Measurements from ENCODE around the gene GRAMD4. TPM values are rescaled to one million over a fixed set of nuclear protein-coding genes. Genes with fewer than 3 reads are reported as not detected.

The GRAMD4 gene
- total RNA-seq, 1 donor from 2014 or later, result 54.1 TPM

DNA sequence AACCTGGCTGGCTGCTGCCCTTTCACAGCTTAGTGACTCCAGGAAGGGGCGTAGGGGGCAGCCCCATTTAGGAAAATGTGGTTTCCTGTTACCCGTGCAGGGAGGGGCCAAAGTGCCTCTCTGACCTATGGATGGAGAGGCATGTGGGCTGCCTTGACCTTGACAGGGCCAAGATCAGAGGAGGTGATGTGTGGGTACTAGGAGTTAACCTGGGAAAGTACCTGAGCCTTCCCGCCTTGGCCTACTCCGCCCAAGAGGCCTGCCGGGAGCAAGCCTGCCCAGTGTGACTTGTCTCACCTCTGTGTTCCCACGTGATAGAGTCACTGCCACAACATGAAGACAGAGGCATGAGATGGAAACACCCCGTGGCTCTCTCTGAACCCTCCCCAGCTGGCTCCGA, 33.4 kb downstream of the GRAMD4 start:
- intact Hi-C loops (cut with micrococcal nuclease), result no loop called here

DNA sequence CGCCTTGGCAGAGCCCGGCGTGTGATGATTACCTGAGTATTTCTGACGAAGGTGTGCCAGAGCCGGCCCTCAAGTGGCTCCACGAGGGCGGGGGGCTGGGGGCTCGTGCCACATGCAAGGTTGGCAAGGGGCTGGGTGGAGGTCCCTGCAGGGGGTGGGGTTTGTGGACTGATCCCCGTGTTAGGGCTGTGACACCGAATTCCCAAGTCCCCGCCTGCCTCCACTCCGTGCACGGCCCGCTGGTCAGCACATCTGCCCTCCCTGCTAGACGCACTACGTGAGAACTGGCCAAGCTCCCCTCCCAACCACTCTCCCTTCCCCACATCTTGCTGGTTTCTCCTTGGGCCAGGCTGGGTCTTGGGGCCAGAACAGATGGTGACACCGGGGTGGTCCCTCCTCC, 34.2 kb downstream of the GRAMD4 start:
- intact Hi-C loops (cut with micrococcal nuclease), result no loop called here

DNA sequence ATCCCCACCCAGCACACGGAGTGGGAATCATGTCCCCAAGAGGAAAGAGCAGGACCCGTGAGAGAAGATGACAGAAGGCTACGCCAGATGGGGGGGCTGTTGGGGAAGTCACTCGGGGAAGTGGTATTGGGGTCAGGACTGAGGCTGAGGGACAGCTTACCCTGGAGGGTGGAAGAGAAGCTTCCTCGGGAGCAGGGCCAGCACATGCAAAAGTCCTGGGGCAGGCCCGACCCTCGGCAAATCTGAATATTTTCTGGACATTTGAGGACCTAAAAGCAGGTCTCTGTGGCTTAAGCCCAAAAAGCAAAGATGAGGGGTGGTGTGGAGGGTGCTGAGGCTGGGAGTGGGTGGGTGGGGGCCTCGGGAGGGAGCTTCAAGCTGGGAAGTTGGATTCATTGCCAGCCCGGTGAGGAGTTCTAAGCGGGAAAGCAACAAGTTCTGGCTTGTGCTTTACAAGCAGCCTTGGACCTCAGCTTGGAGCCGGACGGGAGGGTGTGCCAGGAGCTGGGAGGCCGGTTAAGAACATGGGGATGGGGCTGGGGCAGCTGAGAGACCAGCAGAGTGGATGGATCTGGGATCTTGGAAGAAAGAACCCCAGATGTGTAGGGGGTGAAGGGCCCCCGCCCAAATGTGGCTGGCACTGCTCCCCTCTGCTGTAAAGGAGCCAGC, 34.9 kb downstream of the GRAMD4 start:
- intact Hi-C loops (cut with micrococcal nuclease), result no loop called here

DNA sequence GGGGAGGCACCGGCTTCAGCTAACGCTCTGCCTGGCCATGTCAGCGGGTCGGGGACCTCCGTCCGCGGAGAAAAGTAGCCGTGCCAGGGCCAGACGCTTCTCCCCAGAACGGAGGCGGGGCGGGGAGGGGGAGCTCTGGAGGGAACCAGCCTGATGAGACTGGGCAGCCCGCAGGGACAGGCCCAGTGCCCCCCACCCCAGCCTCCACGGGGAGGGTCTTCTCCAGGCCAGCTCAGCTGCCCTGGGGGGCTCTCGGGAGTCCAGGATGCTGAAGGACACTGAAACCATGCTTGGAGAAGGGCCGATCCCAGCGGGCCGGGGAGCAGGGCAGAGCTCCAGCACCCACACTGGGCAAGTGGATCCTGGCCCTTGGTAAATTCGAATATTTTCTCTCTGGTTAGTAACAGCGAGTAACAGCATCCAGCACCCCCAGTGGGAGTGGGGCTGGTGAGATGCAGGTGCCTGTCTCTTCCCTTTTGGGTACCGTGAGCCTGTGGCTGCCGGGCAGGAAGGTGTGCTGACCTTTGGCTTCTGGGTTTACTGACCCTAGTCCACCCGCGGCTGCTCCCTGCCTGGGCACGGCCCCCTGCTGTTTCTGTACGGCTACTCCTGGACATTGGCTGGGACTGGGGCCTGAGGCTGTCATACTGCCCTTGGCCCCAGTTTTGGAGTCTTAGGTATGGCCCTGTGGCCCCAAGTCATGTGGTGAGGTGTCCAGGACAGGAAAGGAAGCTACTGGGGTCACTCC, 35.8 kb downstream of the GRAMD4 start:
- intact Hi-C loops (cut with micrococcal nuclease), result no loop called here

DNA sequence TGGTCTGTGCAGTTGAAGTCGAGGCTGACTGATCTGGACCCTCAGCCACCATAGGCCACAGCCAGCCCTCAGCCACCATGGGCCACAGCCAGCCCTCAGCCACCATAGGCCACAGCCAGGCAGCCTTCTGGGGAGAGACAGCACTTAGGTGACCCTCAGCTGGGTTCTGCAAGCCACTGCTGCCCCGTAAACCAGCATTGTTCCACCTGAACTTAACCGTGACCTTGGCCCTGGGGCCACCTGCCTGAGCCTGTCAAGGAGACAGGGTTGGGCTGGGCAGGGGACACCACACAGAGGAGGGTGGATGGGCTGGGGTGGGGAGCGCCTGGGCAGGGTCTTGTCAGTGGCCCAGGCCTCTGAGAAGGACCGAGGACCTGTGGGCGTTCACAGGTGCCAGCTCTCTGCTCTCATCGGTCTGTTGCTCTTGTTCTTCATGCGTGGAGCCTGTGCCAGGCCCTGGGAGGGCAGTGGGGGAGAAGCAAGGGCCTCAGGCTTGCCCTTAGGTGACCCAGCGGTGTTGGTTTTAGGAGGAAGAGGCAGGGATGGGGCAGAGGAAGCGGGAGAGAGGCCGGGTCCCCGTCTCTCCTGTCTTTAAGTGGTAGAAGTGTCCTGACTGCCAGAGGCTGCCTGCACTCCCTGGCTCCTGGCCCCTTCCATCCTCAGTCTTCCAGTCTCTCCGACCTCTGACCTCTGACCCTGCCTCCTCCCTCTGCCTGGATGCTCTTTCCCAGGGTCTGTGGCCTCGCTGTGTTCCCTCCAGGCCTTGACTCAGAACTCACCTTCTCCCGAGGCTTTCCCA, 36.9 kb downstream of the GRAMD4 start:
- intact Hi-C loops (cut with micrococcal nuclease), result no loop called here

DNA sequence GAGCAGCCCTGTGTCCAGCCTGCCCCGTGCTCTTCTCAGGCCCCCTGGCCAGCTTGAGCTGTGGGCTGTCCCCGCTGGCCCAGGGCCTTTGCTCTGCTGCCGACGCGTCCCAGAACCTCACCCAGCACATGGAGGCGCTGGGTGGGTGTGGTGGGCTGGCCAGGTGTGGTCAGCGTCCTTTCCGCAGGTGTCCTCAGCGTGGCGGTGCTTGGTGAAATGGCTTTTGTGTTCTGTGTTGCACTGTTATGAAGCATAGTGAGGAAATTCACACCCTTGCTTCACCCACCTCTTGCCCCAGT, 37.4 kb downstream of the GRAMD4 start:
- intact Hi-C loops (cut with micrococcal nuclease), result no loop called here

DNA sequence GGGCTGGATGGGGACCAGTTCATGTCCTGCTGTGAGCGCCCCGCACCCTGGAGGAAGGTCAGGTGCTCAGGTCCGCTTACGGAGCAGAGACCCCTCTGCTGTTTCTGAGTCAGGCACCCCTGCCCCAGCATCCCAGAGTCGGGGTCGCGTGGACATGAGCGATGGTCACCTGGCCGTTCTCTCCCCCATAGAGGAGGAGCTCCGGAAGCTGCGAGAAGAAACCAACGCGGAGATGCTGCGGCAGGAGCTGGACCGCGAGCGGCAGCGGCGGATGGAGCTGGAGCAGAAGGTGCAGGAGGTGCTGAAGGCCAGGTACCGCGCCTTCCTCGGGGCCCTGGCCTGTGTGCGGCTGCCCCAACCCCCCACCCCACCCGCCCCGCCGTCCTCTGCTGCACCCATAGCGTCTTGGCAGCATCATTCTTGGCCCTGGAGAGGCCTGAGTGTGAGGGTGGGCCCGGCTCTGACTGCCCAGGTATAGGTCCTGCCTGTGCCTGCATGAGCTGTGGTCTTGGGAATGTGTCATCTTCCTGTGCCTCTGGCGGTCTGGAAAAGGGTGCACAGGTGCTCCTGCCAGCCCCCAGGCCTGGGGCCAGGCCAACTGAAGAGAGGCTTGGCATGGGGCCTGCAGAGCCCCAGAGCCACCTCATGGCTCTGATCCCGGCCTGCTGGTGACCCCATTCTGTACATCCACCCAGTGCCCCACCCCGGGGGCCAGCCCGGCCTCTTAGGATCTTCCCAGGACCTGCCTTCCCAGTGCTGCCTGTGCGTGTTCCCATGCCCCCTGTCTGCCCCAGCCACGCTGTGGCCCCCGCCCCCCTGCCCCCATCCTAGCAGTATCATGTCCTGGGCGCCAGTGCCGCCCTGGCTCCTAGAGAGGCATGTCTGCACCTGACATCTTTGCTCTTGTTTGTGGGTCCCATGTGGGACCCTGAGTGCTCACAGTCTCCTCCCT, 38.1 kb downstream of the GRAMD4 start:
- intact Hi-C loops (cut with micrococcal nuclease), result no loop called here

DNA sequence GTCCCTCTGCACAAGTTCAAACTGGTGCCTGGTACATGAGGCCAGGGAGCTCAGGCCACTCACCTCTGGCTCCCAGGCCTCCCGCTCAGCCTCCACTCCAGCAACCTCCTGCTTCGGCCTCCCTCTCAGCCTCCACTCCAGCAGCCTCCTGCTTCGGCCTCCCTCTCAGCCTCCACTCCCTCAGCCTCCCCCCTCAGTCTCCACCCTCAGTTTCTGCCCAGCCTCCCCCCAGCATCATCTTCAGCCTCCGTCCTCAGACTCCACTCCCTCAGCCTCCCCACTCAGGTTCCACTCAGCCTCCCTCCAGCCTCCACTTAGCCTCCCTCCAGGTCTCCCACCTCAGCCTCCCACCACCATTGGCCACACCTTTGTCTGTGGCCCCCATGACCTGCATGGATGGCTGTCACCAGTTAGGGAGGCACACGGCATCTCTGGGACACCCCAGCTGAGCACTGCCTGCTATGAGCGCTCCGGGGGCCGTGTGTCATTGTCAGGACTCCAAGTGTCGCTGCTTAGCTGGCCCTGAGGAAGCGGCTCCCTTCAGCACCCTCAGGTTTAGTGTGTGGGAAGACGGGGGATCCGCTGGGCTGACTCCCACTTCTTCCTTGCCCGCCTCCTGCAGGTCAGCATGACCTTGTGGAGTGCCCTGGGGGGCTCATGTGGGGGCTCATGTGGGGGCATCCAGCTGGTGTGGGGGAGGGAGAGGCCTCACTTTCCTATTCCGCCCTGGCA, 39.0 kb downstream of the GRAMD4 start:
- intact Hi-C loops (cut with micrococcal nuclease), result no loop called here

DNA sequence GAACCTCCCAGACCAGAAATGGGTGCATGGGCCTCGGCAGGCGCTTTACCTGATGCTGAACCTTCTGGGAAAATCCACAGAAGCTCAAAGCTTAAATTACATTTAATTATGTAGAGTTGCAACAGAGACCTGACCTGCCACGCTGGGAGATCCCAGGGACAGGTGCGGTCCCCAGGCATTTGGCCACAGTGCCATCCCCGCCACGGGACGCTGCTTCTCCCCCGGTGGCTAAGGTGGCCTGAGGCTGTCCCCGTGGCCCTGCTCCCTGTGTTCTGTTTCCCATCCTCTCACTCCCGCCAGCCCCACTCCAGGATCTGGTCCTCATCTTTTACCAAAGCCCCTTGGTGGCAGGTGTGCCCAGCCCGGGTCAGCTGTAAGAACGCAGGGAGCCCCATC, 39.6 kb downstream of the GRAMD4 start:
- intact Hi-C loops (cut with micrococcal nuclease), result no loop called here

DNA sequence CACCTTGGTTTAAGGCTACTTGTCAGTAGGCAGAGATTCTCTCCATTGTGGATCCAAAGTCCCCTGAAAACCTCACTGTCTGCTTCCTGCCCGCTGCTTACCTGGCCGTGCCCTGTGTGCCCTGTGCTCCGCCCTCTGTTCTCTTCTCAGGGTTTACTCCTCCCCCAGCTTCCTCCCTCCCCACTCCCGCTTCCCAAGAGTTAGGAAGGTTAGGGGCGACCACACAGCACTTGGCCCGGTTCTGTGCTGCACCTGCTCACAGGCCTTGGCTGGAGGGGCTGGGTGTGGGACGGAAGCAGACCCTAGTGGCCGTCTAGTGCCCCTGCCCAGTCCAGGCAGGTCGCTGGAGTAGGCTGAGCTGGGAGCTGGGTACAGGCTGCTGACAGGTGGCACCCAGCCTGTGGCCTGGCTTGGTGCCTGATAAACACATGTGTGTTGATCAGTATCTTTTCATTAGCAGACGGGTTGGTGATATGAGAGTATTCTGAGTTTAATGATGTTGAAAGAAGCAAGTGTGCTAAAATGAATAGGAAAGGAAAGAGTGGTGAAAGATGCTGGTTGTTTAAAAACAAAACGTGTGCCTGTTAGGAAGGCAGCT, 40.5 kb downstream of the GRAMD4 start:
- intact Hi-C loops (cut with micrococcal nuclease), result no loop called here

DNA sequence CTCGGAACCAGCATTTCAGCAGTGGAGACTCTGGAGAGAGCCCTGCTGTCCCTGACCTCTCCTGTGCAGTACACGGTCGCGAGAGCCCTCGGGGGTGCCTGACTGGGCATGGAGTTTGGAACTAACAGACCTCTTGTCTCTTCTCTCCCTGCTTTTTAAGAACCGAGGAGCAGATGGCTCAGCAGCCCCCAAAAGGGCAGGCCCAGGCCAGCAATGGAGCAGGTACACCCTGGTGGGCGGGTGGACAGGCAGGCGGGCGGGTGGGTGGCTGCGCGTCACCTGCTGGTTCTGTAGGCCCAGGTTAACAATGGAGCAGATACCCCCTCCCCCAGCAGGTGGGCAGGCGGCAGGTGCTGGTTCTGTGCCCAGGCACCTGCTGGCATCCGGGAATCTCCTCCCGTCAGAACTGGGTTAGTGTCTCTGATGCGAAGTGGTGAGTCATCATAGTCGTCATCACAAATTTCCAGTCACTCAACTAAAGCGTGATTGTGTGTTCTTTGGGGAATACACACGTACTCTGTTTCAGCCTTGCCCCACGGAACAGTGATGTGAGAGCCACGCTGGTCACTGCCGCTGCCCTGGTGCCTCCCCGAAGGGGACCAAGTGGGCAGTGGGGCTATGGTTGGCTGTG, 41.1 kb downstream of the GRAMD4 start:
- intact Hi-C loops (cut with micrococcal nuclease), result no loop called here

DNA sequence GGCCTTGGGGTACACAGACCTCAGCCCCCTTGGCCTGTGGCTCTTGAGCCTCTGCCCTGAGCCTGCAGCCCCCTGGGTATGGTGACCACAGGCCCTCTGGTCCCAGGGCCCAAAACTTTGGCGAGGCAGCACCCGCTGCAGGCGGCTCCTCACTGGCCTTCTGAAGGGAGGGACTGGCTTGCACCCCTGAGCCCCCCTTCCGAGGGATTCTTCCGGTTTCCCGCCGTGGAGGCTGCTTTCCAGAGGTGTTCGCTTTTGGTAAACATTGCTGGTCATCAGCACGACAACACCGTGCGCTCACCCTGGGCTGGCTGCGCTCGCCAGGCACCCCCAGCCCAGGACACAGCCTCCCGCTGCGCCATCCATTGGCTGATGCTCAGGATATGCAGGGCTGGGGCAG, 42.0 kb downstream of the GRAMD4 start:
- intact Hi-C loops (cut with micrococcal nuclease), result no loop called here

DNA sequence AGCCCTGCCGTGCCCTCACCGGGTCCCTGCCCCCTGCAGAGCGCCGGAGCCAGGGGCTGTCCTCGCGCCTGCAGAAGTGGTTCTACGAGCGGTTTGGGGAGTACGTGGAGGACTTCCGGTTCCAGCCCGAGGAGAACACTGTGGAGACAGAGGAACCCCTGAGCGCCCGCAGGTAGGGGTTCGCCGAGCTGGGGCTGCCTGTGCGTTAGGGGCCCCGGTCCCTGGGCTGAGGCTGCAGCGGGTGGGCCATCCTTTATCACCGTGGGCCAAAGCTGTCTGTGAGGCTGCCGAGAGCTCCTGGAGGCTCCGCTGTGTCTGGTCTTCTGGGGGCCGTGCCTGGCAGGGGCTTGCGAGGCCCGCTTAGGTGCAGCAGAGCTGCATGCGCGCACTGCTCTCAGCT, 42.8 kb downstream of the GRAMD4 start:
- intact Hi-C loops (cut with micrococcal nuclease), result no loop called here

DNA sequence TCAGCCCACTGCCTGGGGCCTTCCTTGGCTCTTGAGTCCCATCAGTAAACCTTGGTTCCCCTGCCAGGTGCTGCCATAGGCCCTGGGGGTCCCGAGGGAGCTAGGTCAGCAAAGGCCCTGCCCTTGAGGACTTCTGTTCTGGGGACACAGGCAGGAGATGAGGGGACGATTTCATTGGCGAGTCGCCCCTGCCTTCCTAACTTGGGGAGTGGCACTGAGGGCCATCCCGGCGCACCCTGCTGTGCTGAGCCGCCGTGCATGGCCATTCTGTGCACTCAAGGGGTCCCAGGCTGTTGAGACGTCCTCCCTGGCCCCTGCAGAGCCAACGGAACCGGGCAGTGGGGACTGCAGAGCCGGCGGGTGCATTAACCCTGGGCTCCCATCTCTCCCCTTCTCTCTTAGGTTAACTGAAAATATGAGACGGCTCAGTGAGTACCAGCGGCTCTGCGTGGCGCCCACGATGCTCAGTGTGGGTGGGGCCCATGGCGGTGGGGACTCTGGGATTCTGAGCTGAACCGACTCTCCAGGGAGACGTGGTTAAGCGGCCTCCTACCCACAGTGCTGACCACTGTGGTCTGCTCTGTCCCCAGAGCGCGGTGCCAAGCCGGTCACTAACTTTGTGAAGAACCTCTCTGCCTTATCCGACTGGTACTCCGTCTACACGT, 43.4 kb downstream of the GRAMD4 start:
- intact Hi-C loops (cut with micrococcal nuclease), result no loop called here

DNA sequence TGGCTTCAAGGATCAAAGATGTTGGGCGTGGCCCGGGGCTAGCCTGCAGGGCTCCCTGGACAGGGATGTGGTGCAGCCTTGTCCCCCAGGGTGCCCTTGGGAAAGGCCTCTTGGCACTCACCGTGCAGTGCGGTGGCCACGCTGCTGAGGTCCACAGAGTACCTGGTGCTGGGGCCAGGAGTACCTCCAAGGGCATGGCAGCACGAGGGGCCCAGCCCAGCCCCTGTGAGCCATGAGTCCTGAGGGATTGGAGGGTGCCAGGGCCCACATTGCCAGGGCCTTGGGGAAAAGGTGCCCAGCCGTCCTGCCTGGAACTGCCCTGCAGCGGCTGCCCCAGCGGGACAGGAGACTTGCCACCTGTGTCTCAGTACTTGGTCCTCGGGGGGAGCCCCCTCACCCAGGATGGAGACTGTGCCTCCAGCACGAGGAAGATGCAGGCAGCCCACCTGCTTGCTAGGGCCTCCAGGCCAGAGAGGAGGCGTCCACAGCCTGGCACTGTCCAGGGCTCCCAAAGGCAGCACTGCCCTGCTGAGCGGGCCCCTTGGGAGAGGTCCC, 44.2 kb downstream of the GRAMD4 start:
- intact Hi-C loops (cut with micrococcal nuclease), result no loop called here

DNA sequence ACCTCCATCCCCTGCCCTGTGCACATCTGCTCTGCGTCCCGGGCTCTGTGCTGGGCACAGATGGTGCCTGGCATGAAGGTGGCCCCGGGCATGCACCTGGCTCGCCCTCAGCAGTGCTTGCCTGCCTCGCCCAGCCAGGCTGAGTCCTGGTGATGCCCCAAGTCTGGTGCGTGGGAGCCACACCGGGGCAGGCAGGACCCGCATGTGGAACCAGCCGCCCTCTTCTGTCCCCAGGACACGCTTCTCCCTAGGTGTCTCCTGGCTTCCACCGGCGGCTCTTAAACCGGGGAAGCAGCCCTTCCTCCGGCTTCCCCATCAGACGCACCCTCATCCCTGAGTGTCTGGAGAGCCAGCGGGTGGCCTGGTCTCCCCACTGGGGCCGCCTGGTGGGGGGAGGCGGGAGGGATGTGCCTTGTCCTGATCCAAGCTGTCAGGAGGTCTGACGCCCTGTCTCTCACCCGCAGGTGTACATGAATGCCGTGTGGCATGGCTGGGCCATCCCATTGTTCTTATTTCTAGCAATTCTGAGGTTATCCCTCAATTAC, 45.0 kb downstream of the GRAMD4 start:
- intact Hi-C loops (cut with micrococcal nuclease), result no loop called here

DNA sequence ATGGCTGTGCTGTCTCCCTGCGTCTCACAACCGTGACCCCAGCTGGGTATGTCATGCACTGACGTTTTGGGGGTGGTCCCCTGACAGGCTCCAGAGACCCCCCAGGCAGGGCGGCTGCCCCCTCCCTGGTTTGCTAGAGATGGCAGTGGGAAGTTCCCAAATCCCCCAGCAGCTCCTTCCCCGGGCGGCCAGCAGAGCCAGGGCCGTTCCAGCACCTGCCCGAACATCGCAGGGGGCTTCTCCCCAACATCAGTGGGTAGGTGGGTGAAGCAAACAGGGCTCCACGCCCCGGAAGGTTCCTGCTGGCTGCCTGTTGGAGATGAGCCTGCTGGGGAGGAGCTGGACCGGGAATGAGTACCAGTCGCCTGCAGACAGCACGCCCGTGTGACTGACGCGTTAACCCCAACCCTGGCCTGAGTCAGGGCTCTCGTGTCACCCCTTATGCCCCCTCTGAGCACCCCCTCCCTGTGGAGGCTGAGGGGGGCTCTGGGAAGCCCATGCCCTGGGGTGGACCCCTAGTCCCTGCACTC, 45.6 kb downstream of the GRAMD4 start:
- intact Hi-C loops (cut with micrococcal nuclease), result no loop called here

DNA sequence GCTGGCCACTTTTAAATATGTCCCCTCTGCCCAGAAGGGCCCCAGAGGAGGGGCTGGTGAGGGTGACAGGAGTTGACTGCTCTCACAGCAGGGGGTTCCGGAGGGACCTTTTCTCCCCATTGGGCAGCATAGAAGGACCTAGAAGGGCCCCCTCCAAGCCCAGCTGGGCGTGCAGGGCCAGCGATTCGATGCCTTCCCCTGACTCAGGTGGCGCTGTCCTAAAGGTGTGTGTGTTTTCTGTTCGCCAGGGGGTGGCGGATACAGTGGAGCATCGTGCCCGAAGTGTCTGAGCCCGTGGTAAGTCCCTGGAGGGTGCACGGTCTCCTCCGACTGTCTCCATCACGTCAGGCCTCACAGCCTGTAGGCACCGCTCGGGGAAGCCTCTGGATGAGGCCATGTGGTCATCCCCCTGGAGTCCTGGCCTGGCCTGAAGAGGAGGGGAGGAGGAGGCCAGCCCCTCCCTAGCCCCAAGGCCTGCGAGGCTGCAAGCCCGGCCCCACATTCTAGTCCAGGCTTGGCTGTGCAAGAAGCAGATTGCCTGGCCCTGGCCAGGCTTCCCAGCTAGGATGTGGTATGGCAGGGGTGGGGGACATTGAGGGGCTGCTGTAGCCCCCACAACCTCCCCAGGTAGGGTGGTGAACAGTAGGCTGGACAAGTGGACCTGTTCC, 46.5 kb downstream of the GRAMD4 start:
- intact Hi-C loops (cut with micrococcal nuclease), result no loop called here

All from T-helper 2 cell treated with Interferon-gamma antibody and Interleukin-4, amounts not matched to agents 100 ng/mL and 5 ng/mL, for 36 hours (primary cell).